T-cell (primary cell): Measurements from ENCODE around the gene SLC30A3. TPM values are rescaled to one million over a fixed set of nuclear protein-coding genes. Genes with fewer than 3 reads are reported as not detected.
"Not testable (repeated sequence)": the region's sequence is repeated elsewhere in the genome, so short reads cannot be mapped to it uniquely, and the experiment has no call there.

Experiments
- ATAC-seq, 4 experiments: fragments of 200-7000 bp in 3 of 4; fragments of 150-1000 bp in 1 of 4; cut with Tn5 transposase; replicated peaks in 1 of 4; 1 replicate in 3 of 4; 2 replicates in 1 of 4; pipeline ENCODE4 v1.10.0; 2021; ENCODE audit warnings: moderate library complexity in 3 of 4, mild to moderate bottlenecking in 2 of 4, moderate number of reproducible peaks in 1 of 4
- CTCF ChIA-PET, 2 donors: fragments of 300-600 bp; sonication (Branson Sonifier 250); formaldehyde crosslinking; loops; one replicate each; lab custom pipeline; 2022; ENCODE audit warnings: antibody characterized with exemption in 2 of 2; lab: Charles Lee
- POLR2A ChIA-PET, 2 donors: fragments of 300-600 bp; sonication (Branson Sonifier 250); formaldehyde crosslinking; loops; one replicate each; lab custom pipeline; 2022; ENCODE audit warnings: antibody characterized with exemption in 2 of 2; lab: Charles Lee
- DNase-seq, 35 experiments: peaks; one replicate each; pipeline versions ENCODE4 v3.0.0 to v3.0.0-alpha.2; 2013 to 2023
- H3K27ac ChIP-seq: one replicate; pipeline ENCODE4 v1.5.1; 2013; ENCODE audit warnings: low read length
- H3K27me3 ChIP-seq, 2 experiments: replicated peaks in 1 of 2; 1 replicate in 1 of 2; 2 replicates in 1 of 2; pipeline versions ENCODE4 v1.6.1 to v1.7.0; 2013; ENCODE audit warnings: low read length in 1 of 2, mixed read lengths in 1 of 2; ENCODE audit not compliant: control insufficient read depth in 2 of 2, insufficient read depth in 2 of 2; ENCODE audit errors: extremely low read depth in 1 of 2
- H3K36me3 ChIP-seq, 2 donors: 1 replicate in 1 of 2; 2 replicates in 1 of 2; pipeline versions ENCODE4 v1.6.1 to v1.7.0; 2013; ENCODE audit warnings: low read length in 1 of 2; ENCODE audit not compliant: control insufficient read depth in 2 of 2, insufficient read depth in 1 of 2; ENCODE audit errors: extremely low read depth in 1 of 2
- H3K4me1 ChIP-seq, 2 experiments: 1 replicate in 1 of 2; 2 replicates in 1 of 2; pipeline versions ENCODE4 v1.6.1 to v1.7.0; 2013; ENCODE audit warnings: low read length in 2 of 2, mixed read lengths in 1 of 2; ENCODE audit not compliant: insufficient read depth in 2 of 2, control insufficient read depth in 1 of 2; ENCODE audit errors: extremely low read depth in 1 of 2
- H3K4me3 ChIP-seq, 2 donors: 1 replicate in 1 of 2; 2 replicates in 1 of 2; pipeline versions ENCODE4 v1.5.1 to v1.7.0; 2013; ENCODE audit warnings: mild to moderate bottlenecking in 2 of 2, low read length in 1 of 2, moderate library complexity in 1 of 2; ENCODE audit not compliant: control insufficient read depth in 1 of 2; ENCODE audit errors: extremely low read depth in 1 of 2
- H3K9me3 ChIP-seq: 2 replicates; pipeline ENCODE4 v1.7.0; 2013
- H3K27ac Mint-ChIP-seq, 2 donors: one replicate each; pipeline ENCODE4 v1.8.0; 2020 to 2021; ENCODE audit warnings: mild to moderate bottlenecking in 2 of 2, mixed read lengths in 2 of 2
- H3K27me3 Mint-ChIP-seq, 2 donors: one replicate each; pipeline ENCODE4 v1.8.0; 2021 to 2022; ENCODE audit warnings: mixed read lengths in 2 of 2
- H3K36me3 Mint-ChIP-seq: one replicate; pipeline ENCODE4 v1.8.0; 2021; ENCODE audit warnings: mixed read lengths
- H3K4me1 Mint-ChIP-seq, 3 donors: one replicate each; pipeline ENCODE4 v1.8.0; 2020 to 2022; ENCODE audit warnings: mixed read lengths in 3 of 3, mild to moderate bottlenecking in 1 of 3
- H3K4me3 Mint-ChIP-seq, 3 donors: one replicate each; pipeline ENCODE4 v1.8.0; 2020 to 2022; ENCODE audit warnings: mild to moderate bottlenecking in 3 of 3, mixed read lengths in 3 of 3, moderate library complexity in 3 of 3
- H3K9me3 Mint-ChIP-seq, 3 donors: one replicate each; pipeline ENCODE4 v1.8.0; 2020 to 2022; ENCODE audit warnings: mixed read lengths in 3 of 3
- WGBS: methylation state at CpG from one replicate; pipeline ENCODE4 v1.1.5; 2013; ENCODE audit warnings: missing lambda C conversion rate; ENCODE audit not compliant: insufficient coverage; 5-methylcytosine and 5-hydroxymethylcytosine counted together
- total RNA-seq, 35 experiments: library from RNA in 6 of 35; stranded (reverse) in 6 of 35; fragments of 120-200 nt in 1 of 35; gene quantifications; one replicate each; pipeline versions ENCODE4 v1.2.1 to v1.2.4 and lab custom pipeline; 2013 to 2026

The SLC30A3 gene
- total RNA-seq, 5 donors from 2014 or later (not counting 1 experiment from before 2014, with no cell fraction given): 0.06 to 0.26 TPM; not detected in 3

- H3K4me1 ChIP-seq, H3K27ac ChIP-seq, H3K4me3 Mint-ChIP-seq, H3K27ac Mint-ChIP-seq, DNase-seq, H3K4me3 ChIP-seq, ATAC-seq, H3K4me1 Mint-ChIP-seq, H3K9me3 ChIP-seq, H3K36me3 Mint-ChIP-seq, H3K36me3 ChIP-seq, H3K9me3 Mint-ChIP-seq: not testable (repeated sequence)
- H3K27me3 Mint-ChIP-seq: peaks cover 18 to 21% of the 10 kb centered on the region in 2 donors
- ChIA-PET POLR2A (interaction anchor here in 1 of 2 donors (0.6 to 0.7 kb wide), 3 partner anchors 51 to 183 kb away, joined by 4 to 8 read pairs (median 5); no protein-coding TSS in a partner anchor), CTCF (interaction anchor here in 1 of 2 donors (0.7 to 1.1 kb wide), 4 partner anchors 12 to 921 kb away, joined by 3 to 4 read pairs (median 4); no protein-coding TSS in a partner anchor)
- 85% methylated on average over 7 of the region's 15 CpGs for WGBS
- peaks cover 2 to 12% of the 10 kb centered on the region in 2 experiments for H3K27me3 ChIP-seq
Measured at GRCh38 chr2:27272537-27273522, 10.0 kb upstream of the SLC30A3 start.

- WGBS: 79% methylated on average over 4 of the region's 11 CpGs
- POLR2A ChIA-PET: interaction anchor here in 1 of 2 donors (0.6 kb wide), 1 partner anchor 149 kb away, joined by 4 read pairs; no protein-coding TSS in a partner anchor
- Histone ChIP-seq H3K4me1 (no peaks in the 10 kb centered on the region), H3K36me3 (no peaks in the 10 kb centered on the region), H3K27me3 (peaks cover 2 to 17% of the 10 kb centered on the region in 2 experiments), H3K4me3 (no peak overlapping the region), H3K9me3 (no peaks in the 10 kb centered on the region), H3K27ac (no peak overlapping the region)
- Mint-ChIP-seq H3K9me3 (no peaks in the 10 kb centered on the region), H3K27me3 (peaks cover 13 to 16% of the 10 kb centered on the region in 2 donors), H3K36me3 (no peaks in the 10 kb centered on the region), H3K4me3 (no peak overlapping the region), H3K27ac (no peak overlapping the region), H3K4me1 (no peaks in the 10 kb centered on the region)
- no peak for ATAC-seq
- DNase-seq: no peak
- CTCF ChIA-PET: interaction anchor here in 1 of 2 donors (0.7 to 1.1 kb wide), 3 partner anchors 13 to 920 kb away, joined by 3 to 4 read pairs (median 4); no protein-coding TSS in a partner anchor
Measured at GRCh38 chr2:27271631-27272340, 8.9 kb upstream of the SLC30A3 start.

GRCh38 chr2:27270670-27271069 lies 7.8 kb upstream of the SLC30A3 start:
- no peaks in the 10 kb centered on the region for H3K9me3 ChIP-seq
- H3K27me3 ChIP-seq: peaks cover 3 to 22% of the 10 kb centered on the region in 2 experiments
- no peaks in the 10 kb centered on the region for H3K36me3 ChIP-seq
- H3K27ac Mint-ChIP-seq: no peak overlapping the region
- H3K36me3 Mint-ChIP-seq: no peaks in the 10 kb centered on the region
- H3K27me3 Mint-ChIP-seq: peaks cover 10 to 16% of the 10 kb centered on the region in 2 donors
- ChIA-PET POLR2A (no interaction called here), CTCF (interaction anchor here in 1 of 2 donors (0.6 kb wide), 1 partner anchor 94 kb away, joined by 3 read pairs; no protein-coding TSS in a partner anchor)
- DNase-seq (no peak), ATAC-seq (no peak)
- H3K4me3 Mint-ChIP-seq: no peak overlapping the region
- no peaks in the 10 kb centered on the region for H3K4me1 ChIP-seq
- H3K4me3 ChIP-seq: no peak overlapping the region
- H3K9me3 Mint-ChIP-seq: no peaks in the 10 kb centered on the region
- H3K27ac ChIP-seq: no peak overlapping the region
- peaks cover 0 to under 1% (median 0%) of the 10 kb centered on the region in 3 donors for H3K4me1 Mint-ChIP-seq
- 20% methylated on average over 1 of the region's 2 CpGs for WGBS

- H3K27ac Mint-ChIP-seq: no peak overlapping the region
- H3K27me3 Mint-ChIP-seq: peaks cover 10 to 16% of the 10 kb centered on the region in 2 donors
- Histone ChIP-seq H3K4me1 (peaks cover 0 to 5% of the 10 kb centered on the region in 2 experiments), H3K27ac (no peak overlapping the region), H3K27me3 (peaks cover 8 to 24% of the 10 kb centered on the region in 2 experiments), H3K36me3 (no peaks in the 10 kb centered on the region), H3K9me3 (no peaks in the 10 kb centered on the region), H3K4me3 (no peak overlapping the region)
- H3K36me3 Mint-ChIP-seq: no peaks in the 10 kb centered on the region
- peaks cover 0 to 5% (median 4%) of the 10 kb centered on the region in 3 donors for H3K4me1 Mint-ChIP-seq
- no CpG with 5 or more reads among the region's 3 CpGs for WGBS
- no peaks in the 10 kb centered on the region for H3K9me3 Mint-ChIP-seq
- DNase-seq: no peak
- ChIA-PET CTCF (no interaction called here), POLR2A (no interaction called here)
- no peak for ATAC-seq
- H3K4me3 Mint-ChIP-seq: no peak overlapping the region
Measured at GRCh38 chr2:27270131-27270530, 7.3 kb upstream of the SLC30A3 start.

GRCh38 chr2:27268296-27268695 lies 5.4 kb upstream of the SLC30A3 start:
- CTCF ChIA-PET: interaction anchor here in 1 of 2 donors (0.7 kb wide), 1 partner anchor 17 kb away, joined by 4 read pairs; no protein-coding TSS in a partner anchor

More at GRCh38 chr2:27268296-27268695, 5.4 kb upstream of the SLC30A3 start:
- POLR2A ChIA-PET, ATAC-seq, H3K27ac ChIP-seq, H3K36me3 Mint-ChIP-seq, H3K4me3 ChIP-seq, H3K36me3 ChIP-seq, H3K9me3 Mint-ChIP-seq, H3K4me3 Mint-ChIP-seq, H3K27ac Mint-ChIP-seq, H3K9me3 ChIP-seq, DNase-seq: not testable (repeated sequence)
- WGBS: 89% methylated on average over 11 of the region's 13 CpGs
- H3K27me3 ChIP-seq: peaks cover 8 to 41% of the 10 kb centered on the region in 2 experiments
- peaks cover 4 to 23% of the 10 kb centered on the region in 2 experiments for H3K4me1 ChIP-seq
- Mint-ChIP-seq H3K27me3 (peaks cover 20 to 26% of the 10 kb centered on the region in 2 donors), H3K4me1 (peaks cover 11 to 19% (median 18%) of the 10 kb centered on the region in 3 donors)
